GM11168 (cell line): Measurements from ENCODE around the gene METTL24.
"Not testable (repeated sequence)": the region's sequence is repeated elsewhere in the genome, so short reads cannot be mapped to it uniquely, and the experiment has no call there.

Experiments used
- in situ Hi-C: fragments of 300-500 bp; cut with MboI; formaldehyde crosslinking; loops from one replicate; pipeline ENCODE4 v1.12.0; 2022; ENCODE audit warnings: low sequenced_read_pairs; ENCODE audit not compliant: unreplicated experiment

METTL24 gene

GRCh38 chr6:110282412-110282811 lies 75.7 kb downstream of the METTL24 start:
- in situ Hi-C loops, result no loop called here

- in situ Hi-C loops, result no loop called here
Measured at GRCh38 chr6:110277100-110277665, 81.0 kb downstream of the METTL24 start.

GRCh38 chr6:110272781-110273180 lies 85.4 kb downstream of the METTL24 start:
- in situ Hi-C loops, result not testable (repeated sequence)

GRCh38 chr6:110271732-110272022 lies 86.5 kb downstream of the METTL24 start:
- in situ Hi-C loops, result no loop called here

- in situ Hi-C loops, result no loop called here
Measured at GRCh38 chr6:110270165-110270564, 88.0 kb downstream of the METTL24 start.

GRCh38 chr6:110269623-110270022 lies 88.5 kb downstream of the METTL24 start:
- in situ Hi-C loops, result no loop called here

- in situ Hi-C loops, result no loop called here
Measured at GRCh38 chr6:110266996-110267395, 91.2 kb downstream of the METTL24 start.

- in situ Hi-C loops, result no loop called here
Measured at GRCh38 chr6:110265273-110265672, 92.9 kb downstream of the METTL24 start.

- in situ Hi-C loops, result no loop called here
Measured at GRCh38 chr6:110256366-110256765, 101.8 kb downstream of the METTL24 start.

GRCh38 chr6:110255211-110255750 lies 102.9 kb downstream of the METTL24 start:
- in situ Hi-C loops, result no loop called here

GRCh38 chr6:110250838-110251237 lies 107.3 kb downstream of the METTL24 start:
- in situ Hi-C loops, result no loop called here

- in situ Hi-C loops, result no loop called here
Measured at GRCh38 chr6:110250058-110250457, 108.1 kb downstream of the METTL24 start.

- in situ Hi-C loops, result no loop called here
Measured at GRCh38 chr6:110246900-110247546, 111.1 kb downstream of the METTL24 start.

GRCh38 chr6:110246378-110246777 lies 111.8 kb downstream of the METTL24 start:
- in situ Hi-C loops, result no loop called here

GRCh38 chr6:110244621-110245020 lies 113.5 kb downstream of the METTL24 start:
- in situ Hi-C loops, result not testable (repeated sequence)

GRCh38 chr6:110239526-110240274 lies 118.4 kb downstream of the METTL24 start:
- in situ Hi-C loops, result no loop called here

GRCh38 chr6:110236007-110236406 lies 122.1 kb downstream of the METTL24 start:
- in situ Hi-C loops, result not testable (repeated sequence)

GRCh38 chr6:110233770-110234374 lies 124.3 kb downstream of the METTL24 start:
- in situ Hi-C loops, result no loop called here

- in situ Hi-C loops, result no loop called here
Measured at GRCh38 chr6:110232450-110232849, 125.7 kb downstream of the METTL24 start.

GRCh38 chr6:110226261-110226660 lies 131.9 kb downstream of the METTL24 start:
- in situ Hi-C loops, result no loop called here

- in situ Hi-C loops, result no loop called here
Measured at GRCh38 chr6:110221738-110222137, 136.4 kb downstream of the METTL24 start.
